ENCODE data around the gene NINJ2.

- TF ChIP-seq CTCF (IDR thresholded peaks at IDR 0.05) (no peak), POLR2A (IDR thresholded peaks at IDR 0.05) (no peak)
Observed at GRCh38 chr12:553216-554000, 109.8 kb downstream of the NINJ2 start.

Data from body of pancreas (tissue), 4 donors.